Stimulated activated CD4-positive, alpha-beta T cell treated with anti-CD3 and anti-CD28 coated beads, Interleukin-2, amount 100 ng/mL, for 24 hours (primary cell): ENCODE data around the gene ACSS1.

Experiments used
- DNase-seq, 2 donors: peaks; one replicate each; pipeline ENCODE4 v3.0.0-alpha.2; 2020

The ACSS1 gene

GRCh38 chr20:24992487-24993205, 65.3 kb downstream of the ACSS1 start, which contains the start of gene APMAP:
APMAP (minus strand) TSS chr20:24992751; CDS start chr20:24992688, 63 bp downstream.
- peak; percentile 98 for DNase-seq

- DNase-seq: peak in 1 of 2 donors; percentile 35
Measured at GRCh38 chr20:24991897-24992486, 65.9 kb downstream of the ACSS1 start.

GRCh38 chr20:24990810-24991252, 67.1 kb downstream of the ACSS1 start:
- no peak for DNase-seq

- DNase-seq: no peak
Measured at GRCh38 chr20:24989162-24989561, 68.8 kb downstream of the ACSS1 start.

- DNase-seq: no peak
Measured at GRCh38 chr20:24987873-24988835, 69.8 kb downstream of the ACSS1 start.

- DNase-seq: peak in 1 of 2 donors; percentile 32
Measured at GRCh38 chr20:24987244-24987643, 70.7 kb downstream of the ACSS1 start.

- DNase-seq: no peak
Measured at GRCh38 chr20:24986436-24987015, 71.4 kb downstream of the ACSS1 start.

GRCh38 chr20:24985802-24986201, 72.1 kb downstream of the ACSS1 start:
- DNase-seq: no peak

- DNase-seq: no peak
Measured at GRCh38 chr20:24984961-24985640, 72.8 kb downstream of the ACSS1 start.

- peak in 1 of 2 donors; percentile 7 for DNase-seq
Measured at GRCh38 chr20:24983896-24984295, 74.0 kb downstream of the ACSS1 start.

- DNase-seq: peak in 1 of 2 donors; percentile 12
Measured at GRCh38 chr20:24981790-24982189, 76.1 kb downstream of the ACSS1 start.

GRCh38 chr20:24981282-24981681, 76.7 kb downstream of the ACSS1 start:
- DNase-seq: peak in 1 of 2 donors; percentile 3

GRCh38 chr20:24980291-24981053, 77.5 kb downstream of the ACSS1 start:
- peak in 1 of 2 donors; percentile 5 for DNase-seq

- DNase-seq: peak in 1 of 2 donors; percentile 2
Measured at GRCh38 chr20:24979036-24979960, 78.6 kb downstream of the ACSS1 start.

- peak in 1 of 2 donors; percentile 4 for DNase-seq
Measured at GRCh38 chr20:24978513-24978912, 79.4 kb downstream of the ACSS1 start.

GRCh38 chr20:24977797-24978196, 80.1 kb downstream of the ACSS1 start:
- no peak for DNase-seq

GRCh38 chr20:24977336-24977735, 80.6 kb downstream of the ACSS1 start:
- DNase-seq: no peak

GRCh38 chr20:24972341-24972740, 85.6 kb downstream of the ACSS1 start:
- no peak for DNase-seq

- DNase-seq: peak in 1 of 2 donors; percentile 4
Measured at GRCh38 chr20:24971376-24972101, 86.4 kb downstream of the ACSS1 start.
